WTC11 (cell line): ENCODE results near the gene ARMH2. TPM values are rescaled to one million over a fixed set of nuclear protein-coding genes. Genes with fewer than 3 reads are reported as not detected.

Experiments
- AFF4 ChIP-seq: sonication (generic); formaldehyde crosslinking; IDR thresholded peaks from 2 replicates; pipeline ENCODE4 v1.8.1; 2023; ENCODE audit warnings: mild to moderate bottlenecking, missing genetic modification reagents, borderline replicate concordance
- ATF2 ChIP-seq: sonication (generic); formaldehyde crosslinking; IDR thresholded peaks from 2 replicates; pipeline ENCODE4 v1.8.1; 2022; ENCODE audit warnings: low read depth, missing genetic modification reagents, borderline replicate concordance
- CREB1 ChIP-seq: sonication (generic); formaldehyde crosslinking; IDR thresholded peaks from 2 replicates; pipeline ENCODE4 v1.8.0; 2023; ENCODE audit warnings: mild to moderate bottlenecking, missing genetic modification reagents
- EMX1 ChIP-seq: fragments of 250-450 bp; sonication (Bioruptor Pico); IDR thresholded peaks from 2 replicates; pipeline ENCODE4 v1.8.0; 2021; ENCODE audit warnings: mild to moderate bottlenecking
- ERG ChIP-seq: fragments of 250-450 bp; sonication (Bioruptor Pico); IDR thresholded peaks from 2 replicates; pipeline ENCODE4 v1.8.0; 2021; ENCODE audit warnings: mild to moderate bottlenecking
- HMGXB4 ChIP-seq: sonication (generic); formaldehyde crosslinking; IDR thresholded peaks from 2 replicates; pipeline ENCODE4 v1.8.1; 2023; ENCODE audit warnings: mild to moderate bottlenecking, moderate library complexity, missing genetic modification reagents
- NR1H2 ChIP-seq: sonication (generic); formaldehyde crosslinking; IDR thresholded peaks from 2 replicates; pipeline ENCODE4 v1.9.0; 2021; ENCODE audit warnings: mild to moderate bottlenecking, moderate library complexity, missing genetic modification reagents
- PRDM15 ChIP-seq: sonication (generic); formaldehyde crosslinking; IDR thresholded peaks from 2 replicates; pipeline ENCODE4 v1.8.0; 2022; ENCODE audit warnings: missing genetic modification reagents
- STAT6 ChIP-seq: sonication (generic); formaldehyde crosslinking; conservative IDR thresholded peaks from 2 replicates; pipeline ENCODE4 v1.8.1; 2023; ENCODE audit warnings: mild to moderate bottlenecking, low read depth, missing genetic modification reagents, moderate library complexity
- TCF7 ChIP-seq: sonication (generic); formaldehyde crosslinking; IDR thresholded peaks from 2 replicates; pipeline ENCODE4 v1.8.0; 2022; ENCODE audit warnings: mild to moderate bottlenecking, low read depth, missing genetic modification reagents, moderate library complexity
- ZNF219 ChIP-seq: sonication (generic); formaldehyde crosslinking; IDR thresholded peaks from 2 replicates; pipeline ENCODE4 v1.8.0; 2023; ENCODE audit warnings: missing genetic modification reagents, mild to moderate bottlenecking, borderline replicate concordance
- ZNF232 ChIP-seq: sonication (generic); formaldehyde crosslinking; IDR thresholded peaks from 2 replicates; pipeline ENCODE4 v1.8.0; 2022; ENCODE audit warnings: mild to moderate bottlenecking, missing genetic modification reagents
- ZNF263 ChIP-seq: sonication (generic); formaldehyde crosslinking; IDR thresholded peaks from 2 replicates; pipeline ENCODE4 v1.8.1; 2022; ENCODE audit warnings: low read depth, mild to moderate bottlenecking, moderate library complexity, missing genetic modification reagents
- ZNF671 ChIP-seq: fragments of 250-450 bp; sonication (Bioruptor Pico); IDR thresholded peaks from 2 replicates; pipeline ENCODE4 v1.8.0; 2021; ENCODE audit warnings: mild to moderate bottlenecking
- total RNA-seq: library from RNA; stranded (reverse); gene quantifications from 3 replicates; pipeline ENCODE4 v1.2.3, GENCODE V29; 2021

Gene ARMH2
- total RNA-seq, 1 experiment from 2014 or later, result not detected

GRCh38 chr6:24774696-24775519 lies 23.8 kb downstream of the ARMH2 start, which contains the start of gene GMNN (continued):
- no peak for TF ChIP-seq STAT6 (CRISPR knock-in tag)
- TF ChIP-seq EMX1, result no peak
- TF ChIP-seq CREB1 (CRISPR knock-in tag), result no peak; the same call in 1 of the 2 replicates
- TF ChIP-seq TCF7 (CRISPR knock-in tag), result peak; percentile 82; the same call in 1 of the 2 replicates
- TF ChIP-seq AFF4 (CRISPR knock-in tag), result no peak; the same call in 1 of the 2 replicates
- TF ChIP-seq ZNF671 (CRISPR knock-in tag), result peak; percentile 50; the same call in 1 of the 2 replicates
- no peak for TF ChIP-seq PRDM15 (CRISPR knock-in tag)
- peak; percentile 59; the same call in 1 of the 2 replicates for TF ChIP-seq ATF2 (CRISPR knock-in tag)
- no peak for TF ChIP-seq ZNF263
- no peak for TF ChIP-seq ZNF219 (CRISPR knock-in tag)
- TF ChIP-seq HMGXB4 (CRISPR knock-in tag), result peak; percentile 86; the same call in 1 of the 2 replicates
- TF ChIP-seq ZNF232 (CRISPR knock-in tag), result peak; percentile 90
- no peak for TF ChIP-seq NR1H2 (CRISPR knock-in tag)
- no peak for TF ChIP-seq ERG (CRISPR knock-in tag)
